Gastrocnemius medialis (tissue), 4 donors: ENCODE data around the gene MME. TPM values are rescaled to one million over a fixed set of nuclear protein-coding genes. Genes with fewer than 3 reads are reported as not detected.
A peak's percentile ranks its signal among the peaks of the same experiment; 100 is the strongest.

ENCODE experiments used
- ATAC-seq, 2 donors: fragments of 150-250 bp; one replicate each; pipeline ENCODE4 v1.9.1; 2016
- DNase-seq, 2 donors: peaks; one replicate each; pipeline ENCODE4 v3.0.0-alpha.2; 2019
- H3K27ac ChIP-seq, 4 donors: fragments of 200-600 bp; sonication (generic); 1 replicate in 1 of 4; 2 replicates in 3 of 4; pipeline ENCODE4 v1.5.1; 2016 to 2018; ENCODE audit warnings: mild to moderate bottlenecking in 2 of 4, moderate library complexity in 1 of 4
- H3K27me3 ChIP-seq, 3 donors: fragments of 200-600 bp; sonication (generic) in 2 of 3; 1 replicate in 1 of 3; 2 replicates in 2 of 3; pipeline versions ENCODE4 v1.5.1 to v1.6.0; 2016 to 2019; ENCODE audit warnings: mild to moderate bottlenecking in 1 of 3, moderate library complexity in 1 of 3
- H3K36me3 ChIP-seq, 2 donors: fragments of 200-600 bp; sonication (generic) in 1 of 2; one replicate each; pipeline ENCODE4 v1.5.1; 2017 to 2018
- H3K4me1 ChIP-seq, 2 donors: fragments of 200-600 bp; sonication (generic) in 1 of 2; one replicate each; pipeline ENCODE4 v1.5.1; 2016 to 2017; ENCODE audit warnings: mild to moderate bottlenecking in 2 of 2
- H3K4me3 ChIP-seq, 4 donors: fragments of 200-600 bp; sonication (generic) in 3 of 4; 1 replicate in 1 of 4; 2 replicates in 3 of 4; pipeline ENCODE4 v1.5.1; 2016 to 2019; ENCODE audit warnings: mild to moderate bottlenecking in 2 of 4
- H3K9me3 ChIP-seq, 3 donors: fragments of 200-600 bp; sonication (generic) in 2 of 3; 1 replicate in 1 of 3; 2 replicates in 2 of 3; pipeline ENCODE4 v1.5.1; 2016 to 2019
- CTCF ChIP-seq, 5 experiments: fragments of 450-650 bp in 3 of 5; fragments of 200-600 bp in 2 of 5; sonication (generic) in 2 of 5; IDR thresholded peaks in 4 of 5; conservative IDR thresholded peaks in 1 of 5; 1 replicate in 4 of 5; 2 replicates in 1 of 5; pipeline ENCODE4 v1.5.1; 2016 to 2019; ENCODE audit warnings: antibody characterized with exemption in 5 of 5, mild to moderate bottlenecking in 3 of 5, moderate library complexity in 3 of 5
- POLR2A ChIP-seq, 2 donors: fragments of 450-650 bp; IDR thresholded peaks; one replicate each; pipeline ENCODE4 v1.6.1; 2017; ENCODE audit warnings: antibody characterized with exemption in 2 of 2, mild to moderate bottlenecking in 2 of 2, moderate library complexity in 2 of 2
- in situ Hi-C, 4 donors: fragments of 200-750 bp; cut with MboI; loops; one replicate each; pipeline versions ENCODE4 v1.15.0 to v1.8.0; 2017; ENCODE audit warnings: low sequenced_read_pairs in 4 of 4
- intact Hi-C: fragments of 100-400 bp; cut with DNase I; formaldehyde crosslinking; loops from one replicate; pipeline ENCODE4 v1.15.1; 2023; ENCODE audit warnings: low total_unique reads
- total RNA-seq, 4 donors: library from RNA; depleted of rRNA; stranded (reverse); fragments of >200 nt; gene quantifications; one replicate each; pipeline versions ENCODE4 v1.1.0 to v1.2.3, GENCODE V29; 2016

The MME gene
- total RNA-seq, 4 donors from 2014 or later = 40.9 to 95.4 (median 68.0) TPM

- Histone ChIP-seq H3K36me3 (no peaks in the 10 kb centered on the region), H3K27me3 (no peaks in the 10 kb centered on the region), H3K4me3 (no peak overlapping the region), H3K27ac (peak overlapping the region; percentile 92 to 93 (median 92)), H3K4me1 (peaks cover 51 to 52% of the 10 kb centered on the region in 2 donors), H3K9me3 (no peaks in the 10 kb centered on the region)
- ATAC-seq = peak; percentile 59 to 73
- intact Hi-C loops = loop anchor here (5.0 kb wide), 3 partner anchors 98 to 127 kb away; partner anchors contain the start of gene STRIT1
- DNase-seq = peak; percentile 44 to 60
- in situ Hi-C loops = no loop called here
- TF ChIP-seq CTCF (IDR thresholded peaks at IDR 0.05 in 4 of 5, conservative IDR thresholded peaks at IDR 0.05 in 1 of 5) (no peak), POLR2A (IDR thresholded peaks at IDR 0.05) (peak; percentile 17 to 66)
Measured at GRCh38 chr3:155193868-155194267, 113.7 kb downstream of the MME start.

GRCh38 chr3:155194973-155195957, 115.1 kb downstream of the MME start:
- H3K36me3 ChIP-seq = no peaks in the 10 kb centered on the region
- peak in 1 of 2 donors; percentile 53 for DNase-seq
- ATAC-seq = peak in 1 of 2 donors; percentile 66
- intact Hi-C loops = loop anchor here (1.0 to 5.0 kb wide), 4 partner anchors 37 to 128 kb away; partner anchors contain the start of gene STRIT1
- no peaks in the 10 kb centered on the region for H3K27me3 ChIP-seq
- H3K4me3 ChIP-seq = no peak overlapping the region
- TF ChIP-seq CTCF (IDR thresholded peaks at IDR 0.05 in 4 of 5, conservative IDR thresholded peaks at IDR 0.05 in 1 of 5) (no peak), POLR2A (IDR thresholded peaks at IDR 0.05) (no peak)
- in situ Hi-C loops = loop anchor here in 1 of 4 donors (5.0 kb wide), 1 partner anchor 37 kb away; no protein-coding TSS in a partner anchor
- H3K4me1 ChIP-seq = peaks cover 51 to 52% of the 10 kb centered on the region in 2 donors
- H3K27ac ChIP-seq = peak overlapping the region; percentile 92 to 93 (median 92)
- H3K9me3 ChIP-seq = no peaks in the 10 kb centered on the region

- H3K4me1 ChIP-seq = peaks cover 51 to 52% of the 10 kb centered on the region in 2 donors
- intact Hi-C loops = no loop called here
- ATAC-seq (peak in 1 of 2 donors; percentile 37), DNase-seq (peak; percentile 29 to 37)
- no peak overlapping the region for H3K4me3 ChIP-seq
- H3K27ac ChIP-seq = peak overlapping the region; percentile 92 to 93 (median 92)
- in situ Hi-C loops = loop anchor here in 1 of 4 donors (5.0 kb wide), 1 partner anchor 36 kb away; no protein-coding TSS in a partner anchor
- no peaks in the 10 kb centered on the region for H3K9me3 ChIP-seq
- no peaks in the 10 kb centered on the region for H3K36me3 ChIP-seq
- TF ChIP-seq POLR2A (IDR thresholded peaks at IDR 0.05) (no peak), CTCF (IDR thresholded peaks at IDR 0.05 in 4 of 5, conservative IDR thresholded peaks at IDR 0.05 in 1 of 5) (no peak)
- no peaks in the 10 kb centered on the region for H3K27me3 ChIP-seq
Measured at GRCh38 chr3:155196131-155197021, 116.3 kb downstream of the MME start.

GRCh38 chr3:155197786-155198185, 117.7 kb downstream of the MME start:
- no peak for ATAC-seq
- Histone ChIP-seq H3K36me3 (no peaks in the 10 kb centered on the region), H3K27ac (no peak overlapping the region), H3K4me1 (peaks cover 42 to 43% of the 10 kb centered on the region in 2 donors), H3K4me3 (no peak overlapping the region), H3K9me3 (no peaks in the 10 kb centered on the region), H3K27me3 (no peaks in the 10 kb centered on the region)
- in situ Hi-C loops (loop anchor here in 1 of 4 donors (5.0 kb wide), 1 partner anchor 35 kb away; no protein-coding TSS in a partner anchor), intact Hi-C loops (no loop called here)
- TF ChIP-seq POLR2A (IDR thresholded peaks at IDR 0.05) (no peak), CTCF (IDR thresholded peaks at IDR 0.05 in 4 of 5, conservative IDR thresholded peaks at IDR 0.05 in 1 of 5) (no peak)
- DNase-seq = no peak
